ENCODE data around the gene LCMT2. TPM values are rescaled to one million over a fixed set of nuclear protein-coding genes. Genes with fewer than 3 reads are reported as not detected.

The LCMT2 gene, protein sequence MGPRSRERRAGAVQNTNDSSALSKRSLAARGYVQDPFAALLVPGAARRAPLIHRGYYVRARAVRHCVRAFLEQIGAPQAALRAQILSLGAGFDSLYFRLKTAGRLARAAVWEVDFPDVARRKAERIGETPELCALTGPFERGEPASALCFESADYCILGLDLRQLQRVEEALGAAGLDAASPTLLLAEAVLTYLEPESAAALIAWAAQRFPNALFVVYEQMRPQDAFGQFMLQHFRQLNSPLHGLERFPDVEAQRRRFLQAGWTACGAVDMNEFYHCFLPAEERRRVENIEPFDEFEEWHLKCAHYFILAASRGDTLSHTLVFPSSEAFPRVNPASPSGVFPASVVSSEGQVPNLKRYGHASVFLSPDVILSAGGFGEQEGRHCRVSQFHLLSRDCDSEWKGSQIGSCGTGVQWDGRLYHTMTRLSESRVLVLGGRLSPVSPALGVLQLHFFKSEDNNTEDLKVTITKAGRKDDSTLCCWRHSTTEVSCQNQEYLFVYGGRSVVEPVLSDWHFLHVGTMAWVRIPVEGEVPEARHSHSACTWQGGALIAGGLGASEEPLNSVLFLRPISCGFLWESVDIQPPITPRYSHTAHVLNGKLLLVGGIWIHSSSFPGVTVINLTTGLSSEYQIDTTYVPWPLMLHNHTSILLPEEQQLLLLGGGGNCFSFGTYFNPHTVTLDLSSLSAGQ
- total RNA-seq, result 7.5 and 9.2 TPM in 2 replicates

DNA sequence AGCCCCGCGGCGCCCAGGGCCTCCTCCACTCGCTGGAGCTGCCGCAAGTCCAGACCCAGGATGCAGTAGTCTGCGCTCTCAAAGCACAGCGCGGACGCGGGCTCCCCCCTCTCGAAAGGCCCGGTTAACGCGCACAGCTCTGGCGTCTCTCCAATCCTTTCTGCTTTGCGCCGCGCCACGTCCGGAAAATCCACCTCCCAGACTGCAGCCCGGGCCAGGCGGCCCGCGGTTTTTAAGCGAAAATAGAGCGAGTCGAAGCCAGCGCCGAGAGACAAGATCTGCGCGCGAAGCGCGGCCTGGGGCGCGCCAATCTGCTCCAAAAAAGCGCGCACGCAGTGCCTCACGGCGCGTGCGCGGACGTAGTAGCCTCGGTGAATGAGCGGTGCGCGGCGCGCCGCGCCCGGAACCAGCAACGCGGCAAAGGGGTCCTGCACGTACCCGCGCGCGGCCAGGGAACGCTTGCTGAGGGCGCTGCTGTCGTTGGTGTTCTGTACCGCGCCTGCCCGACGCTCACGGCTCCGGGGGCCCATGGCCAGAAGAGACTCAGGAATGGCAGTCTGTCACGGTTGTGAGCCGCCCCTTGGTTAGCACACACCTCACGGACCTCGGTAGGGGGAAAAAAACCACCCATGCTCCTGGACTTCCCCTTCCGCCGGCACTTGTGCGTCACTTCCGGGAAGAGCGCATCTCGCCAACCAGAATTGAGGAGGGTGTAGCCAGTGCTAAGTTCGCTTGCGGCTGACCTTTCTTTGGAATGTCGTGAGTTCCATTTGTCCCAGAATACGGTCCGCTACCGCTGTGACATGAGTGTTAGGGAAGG, at the start of gene LCMT2:
Gene LCMT2 (minus strand): TSS at position 614 of the 820 bp plus-strand sequence. CDS start 84 bp downstream, at position 530.

DNA sequence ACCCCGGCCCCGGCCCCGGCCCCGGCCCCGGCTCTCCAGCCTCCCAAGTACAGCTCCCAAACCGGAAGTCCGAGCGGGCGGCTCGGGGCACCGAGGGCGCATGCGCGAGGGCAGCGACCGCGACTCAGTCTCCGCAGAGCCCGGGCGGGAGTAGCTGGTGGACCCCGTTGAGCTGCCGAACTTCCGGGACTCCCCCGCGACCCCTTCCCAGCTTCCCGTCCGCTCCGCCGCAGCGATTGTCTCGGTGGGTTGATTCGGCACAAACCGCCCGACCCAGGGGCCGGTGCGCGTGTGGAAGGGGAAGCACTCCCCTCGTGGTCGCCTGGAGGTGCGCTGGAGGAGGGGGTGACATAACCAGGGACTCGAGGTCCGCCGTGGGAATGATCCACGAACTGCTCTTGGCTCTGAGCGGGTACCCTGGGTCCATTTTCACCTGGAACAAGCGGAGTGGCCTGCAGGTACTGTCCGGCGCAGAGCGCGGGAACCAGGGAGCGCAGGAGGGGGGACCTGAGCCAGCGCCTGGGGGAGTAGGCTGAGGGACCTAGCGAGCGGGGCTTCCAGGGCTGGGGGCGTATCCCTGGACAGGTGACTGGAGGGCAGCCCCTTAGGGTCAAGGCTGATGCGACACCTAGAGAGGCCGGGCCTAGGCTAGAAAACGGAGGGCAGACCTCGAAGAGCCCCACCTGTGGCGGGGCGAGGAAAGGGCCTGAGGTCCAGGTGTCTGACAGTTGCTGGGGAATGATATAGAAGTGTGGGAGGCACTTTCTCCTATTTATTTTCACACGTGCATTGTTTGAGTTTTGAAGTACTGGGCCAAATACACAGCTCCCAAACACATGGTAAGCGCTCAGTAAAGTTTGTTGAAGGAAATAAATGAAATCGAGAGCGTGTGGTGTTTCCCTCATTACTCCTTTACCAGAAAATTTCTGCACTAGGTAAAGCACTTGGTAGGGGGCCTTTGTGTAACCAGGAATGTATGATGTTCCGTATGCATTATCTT, 40.9 kb upstream of the LCMT2 start, which contains the start of the genes TUBGCP4 and ZSCAN29:
Gene TUBGCP4 (plus strand): TSS at position 127 of the 1,000 bp plus-strand sequence. CDS start 254 bp downstream, at position 381.
Gene ZSCAN29 (minus strand): TSS at position 69 of the 1,000 bp plus-strand sequence. CDS start 1,130 bp downstream, outside the sequence.

DNA sequence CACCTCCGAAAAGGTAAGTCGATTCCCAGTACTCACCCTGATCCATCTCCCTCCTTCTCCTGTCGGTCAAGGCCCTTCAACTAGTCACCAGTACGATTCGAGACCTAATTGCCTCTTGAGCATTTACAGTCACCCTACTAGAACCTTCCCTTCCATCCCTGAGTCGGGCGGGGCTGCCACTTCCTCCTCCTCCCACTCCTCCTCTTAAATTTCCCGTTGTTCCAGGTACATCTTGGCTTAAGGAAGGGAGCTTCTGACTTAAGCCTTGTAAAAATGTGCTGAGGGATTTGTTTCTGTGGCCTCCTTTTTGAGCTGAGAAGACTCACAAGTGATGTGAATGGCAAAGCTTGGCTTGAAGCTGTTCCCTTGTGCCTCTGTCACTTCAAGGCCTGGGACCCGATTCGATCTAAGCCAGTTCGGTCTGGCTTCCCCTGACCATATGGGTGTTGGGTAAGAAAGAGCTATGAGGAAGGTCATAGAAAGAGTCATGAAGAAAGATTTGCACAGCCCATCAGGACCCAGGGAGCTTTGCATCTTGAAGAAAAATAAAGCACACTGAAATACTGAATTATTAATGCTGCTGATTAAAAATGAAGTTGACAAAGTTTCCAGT, 28.1 kb downstream of the LCMT2 start, which contains the start of gene TGM7:
Gene TGM7 (minus strand): TSS at position 51 of the 613 bp plus-strand sequence.

Other genes starting within 250 kb of the LCMT2 start
- 31.2 and 44.3 TPM in 2 replicates for gene UBR1, start 224.5 kb downstream of the LCMT2 start, total RNA-seq
- gene TMEM62, start 197.0 kb downstream of the LCMT2 start, total RNA-seq, result 15.4 and 18.2 TPM in 2 replicates
- gene CCNDBP1, start 145.2 kb downstream of the LCMT2 start, total RNA-seq, result 70.6 and 81.2 TPM in 2 replicates
- not detected in 2 replicates for gene EPB42, start 109.6 kb downstream of the LCMT2 start, total RNA-seq
- gene TGM5, start 63.6 kb downstream of the LCMT2 start, total RNA-seq, result not detected in 2 replicates
- gene TGM7, start 28.3 kb downstream of the LCMT2 start, total RNA-seq, result not detected in 2 replicates
- 25.8 and 26.0 TPM in 2 replicates for gene ZSCAN29, start 40.5 kb upstream of the LCMT2 start, total RNA-seq
- gene TUBGCP4, start 40.5 kb upstream of the LCMT2 start, total RNA-seq, result 10.5 and 13.6 TPM in 2 replicates
- 82.0 and 90.9 TPM in 2 replicates for gene TP53BP1, start 162.6 kb upstream of the LCMT2 start, total RNA-seq
- 115 and 116 TPM in 2 replicates for gene MAP1A, start 187.0 kb upstream of the LCMT2 start, total RNA-seq

All from hair follicle dermal papilla cell (primary cell).